ENCODE results near the gene SF3A1.

SF3A1 gene

DNA sequence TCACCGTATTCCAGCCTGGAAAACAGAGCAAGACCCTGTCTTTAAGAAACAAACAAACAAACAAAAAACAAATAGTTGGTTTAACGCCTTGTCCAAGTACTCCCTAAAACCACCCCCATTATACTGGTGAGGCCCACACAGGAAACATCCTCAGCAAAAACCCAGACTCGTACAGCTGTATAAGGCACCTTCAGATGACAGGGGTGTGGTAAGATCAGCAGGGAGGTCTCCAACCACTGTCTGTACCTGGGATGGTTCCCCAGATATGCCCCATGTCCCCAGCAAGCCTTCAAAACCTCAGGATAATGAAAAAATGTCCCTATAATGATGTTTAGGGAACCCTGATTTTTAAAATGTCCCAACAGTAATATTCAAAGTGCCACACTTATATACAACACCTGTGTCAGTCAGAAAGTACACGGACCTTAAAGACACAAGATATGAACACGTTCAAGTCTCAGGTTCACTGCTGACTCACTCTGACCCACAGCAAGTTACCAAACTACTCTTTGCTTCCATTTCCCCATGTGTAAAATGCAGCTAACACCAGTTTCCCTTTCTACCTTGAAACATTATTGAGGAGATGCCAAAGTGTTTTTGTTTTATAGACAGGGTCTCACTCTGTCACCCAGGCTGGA is 9.3 kb downstream of the SF3A1 start:
- H3K79me2 ChIP-seq (ENCODE audit: low read length) = peaks cover 55% of the 10 kb centered on the region
- no peak overlapping the region for H2AFZ ChIP-seq (ENCODE audit: low read depth, low read length)

DNA sequence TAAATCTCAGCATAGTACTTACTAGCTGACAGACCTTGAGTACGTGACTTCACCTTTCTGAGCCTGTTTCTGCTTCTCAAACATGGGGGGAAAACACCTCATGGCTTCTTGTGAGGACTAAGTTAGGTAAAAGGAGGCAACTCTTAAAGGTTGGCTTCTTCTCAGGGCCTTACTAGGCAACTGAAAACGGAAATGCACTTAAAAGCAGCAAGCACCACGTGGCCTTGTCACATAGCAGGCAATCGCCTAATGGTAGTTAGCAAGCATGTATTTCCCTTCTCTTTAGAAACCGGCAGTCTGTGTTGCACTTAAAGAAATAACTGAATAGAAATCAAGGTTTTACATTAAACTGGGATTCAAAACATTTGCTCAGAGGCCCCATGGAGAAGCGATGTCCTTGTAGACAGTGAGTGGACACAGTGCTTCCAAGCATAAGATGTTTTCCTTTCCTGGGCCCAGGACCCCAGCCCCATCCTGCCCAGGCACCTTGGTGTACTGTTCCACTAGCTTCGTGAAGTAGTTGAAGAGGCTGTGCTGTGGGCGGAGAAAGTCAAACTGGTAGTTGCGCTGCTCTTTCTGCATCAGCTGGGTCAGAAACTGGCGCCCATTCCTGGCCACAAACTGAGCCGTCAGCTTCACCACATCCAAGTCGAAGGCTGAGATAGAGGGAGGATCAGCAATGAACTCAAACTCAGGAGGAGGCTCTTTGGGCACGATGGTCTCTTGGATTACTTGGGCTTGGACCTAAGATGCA is 12.1 kb downstream of the SF3A1 start:
- H3K4me3 ChIP-seq (ENCODE audit: low read length) = no peak overlapping the region
- peaks cover 20% of the 10 kb centered on the region for H4K20me1 ChIP-seq (ENCODE audit: insufficient read depth, low read length)
- TF ChIP-seq, protein P1, sequence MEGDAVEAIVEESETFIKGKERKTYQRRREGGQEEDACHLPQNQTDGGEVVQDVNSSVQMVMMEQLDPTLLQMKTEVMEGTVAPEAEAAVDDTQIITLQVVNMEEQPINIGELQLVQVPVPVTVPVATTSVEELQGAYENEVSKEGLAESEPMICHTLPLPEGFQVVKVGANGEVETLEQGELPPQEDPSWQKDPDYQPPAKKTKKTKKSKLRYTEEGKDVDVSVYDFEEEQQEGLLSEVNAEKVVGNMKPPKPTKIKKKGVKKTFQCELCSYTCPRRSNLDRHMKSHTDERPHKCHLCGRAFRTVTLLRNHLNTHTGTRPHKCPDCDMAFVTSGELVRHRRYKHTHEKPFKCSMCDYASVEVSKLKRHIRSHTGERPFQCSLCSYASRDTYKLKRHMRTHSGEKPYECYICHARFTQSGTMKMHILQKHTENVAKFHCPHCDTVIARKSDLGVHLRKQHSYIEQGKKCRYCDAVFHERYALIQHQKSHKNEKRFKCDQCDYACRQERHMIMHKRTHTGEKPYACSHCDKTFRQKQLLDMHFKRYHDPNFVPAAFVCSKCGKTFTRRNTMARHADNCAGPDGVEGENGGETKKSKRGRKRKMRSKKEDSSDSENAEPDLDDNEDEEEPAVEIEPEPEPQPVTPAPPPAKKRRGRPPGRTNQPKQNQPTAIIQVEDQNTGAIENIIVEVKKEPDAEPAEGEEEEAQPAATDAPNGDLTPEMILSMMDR (IDR thresholded peaks at IDR 0.05; ENCODE audit: low read depth, low read length) = no peak
- no peak for TF ChIP-seq EZH2phosphoT487 (IDR thresholded peaks at IDR 0.05; ENCODE audit: low read depth)
- H3K27me3 ChIP-seq (ENCODE audit: low read depth, low read length) = no peaks in the 10 kb centered on the region
- H2AFZ ChIP-seq (ENCODE audit: low read depth, low read length) = no peak overlapping the region
- H3K79me2 ChIP-seq (ENCODE audit: low read length) = peaks cover 28% of the 10 kb centered on the region
- H3K36me3 ChIP-seq (replicated peaks; ENCODE audit: low read depth, low read length) = peaks cover 89% of the 10 kb centered on the region
- H3K27ac ChIP-seq (ENCODE audit: low read length) = no peak overlapping the region
- H3K9ac ChIP-seq (ENCODE audit: low read length) = no peak overlapping the region
- H3K9me3 ChIP-seq (ENCODE audit: insufficient read depth, low read length) = no peaks in the 10 kb centered on the region
- H3K4me2 ChIP-seq (ENCODE audit: low read length) = no peak overlapping the region
- peaks cover 11% of the 10 kb centered on the region for H3K4me1 ChIP-seq (ENCODE audit: low read length)

More for the DNA sequence above, 9.3 kb downstream of the SF3A1 start:
- Histone ChIP-seq H3K27me3 (ENCODE audit: low read depth, low read length) (no peaks in the 10 kb centered on the region), H4K20me1 (ENCODE audit: insufficient read depth, low read length) (peaks cover 20% of the 10 kb centered on the region), H3K9ac (ENCODE audit: low read length) (no peak overlapping the region), H3K4me1 (ENCODE audit: low read length) (peaks cover 11% of the 10 kb centered on the region), H3K36me3 (replicated peaks; ENCODE audit: low read depth, low read length) (peaks cover 86% of the 10 kb centered on the region), H3K27ac (ENCODE audit: low read length) (no peak overlapping the region), H3K9me3 (ENCODE audit: insufficient read depth, low read length) (no peaks in the 10 kb centered on the region), H3K4me2 (ENCODE audit: low read length) (no peak overlapping the region), H3K4me3 (ENCODE audit: low read length) (no peak overlapping the region)
- TF ChIP-seq, protein P1 (IDR thresholded peaks at IDR 0.05; ENCODE audit: low read depth, low read length) = no peak
- TF ChIP-seq EZH2phosphoT487 (IDR thresholded peaks at IDR 0.05; ENCODE audit: low read depth) = no peak

DNA sequence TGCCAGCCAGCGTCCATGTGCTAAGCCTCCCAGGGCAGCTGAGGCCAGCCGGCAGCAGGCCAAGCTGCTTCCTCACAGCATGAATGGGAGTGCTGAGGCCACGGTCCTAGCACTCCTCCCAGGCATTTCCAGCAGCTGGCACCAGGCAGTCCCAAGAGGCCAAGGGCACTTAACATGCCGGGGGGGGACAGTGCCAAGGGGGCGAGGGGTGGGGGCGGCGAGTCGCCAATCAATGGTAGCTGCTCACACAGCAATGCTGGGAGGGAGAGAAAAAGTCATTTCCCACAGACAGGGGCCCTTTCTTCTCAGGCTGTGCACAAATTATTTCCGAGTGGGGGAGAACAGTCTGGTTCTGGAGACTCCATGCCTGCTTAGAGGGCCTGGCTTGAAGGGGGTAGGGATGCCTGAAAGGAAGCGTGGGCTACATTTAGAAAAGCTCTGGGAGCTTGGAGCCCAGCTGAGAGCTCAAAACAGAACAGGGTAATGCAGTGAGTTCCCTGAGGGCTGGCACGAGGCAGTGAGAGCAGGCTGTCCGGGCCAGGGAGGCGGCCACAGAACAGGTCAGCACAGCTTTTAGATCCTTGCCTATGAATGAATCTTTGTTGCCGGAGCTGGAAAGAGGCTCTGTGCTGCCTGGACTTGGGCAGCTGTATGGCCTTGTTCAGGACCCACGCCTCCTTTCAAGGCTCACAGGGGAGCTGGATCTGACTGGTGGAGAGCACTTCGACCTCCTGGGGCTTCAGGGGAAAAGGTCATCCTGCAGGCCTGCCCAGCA is 15.6 kb downstream of the SF3A1 start:
- Histone ChIP-seq H4K20me1 (ENCODE audit: insufficient read depth, low read length) (peaks cover under 1% of the 10 kb centered on the region; the same call in 1 of the 2 replicates), H3K27ac (ENCODE audit: low read length) (no peak overlapping the region), H3K36me3 (replicated peaks; ENCODE audit: low read depth, low read length) (peaks cover 95% of the 10 kb centered on the region)

More for the DNA sequence above, 15.6 kb downstream of the SF3A1 start:
- Histone ChIP-seq H3K9me3 (ENCODE audit: insufficient read depth, low read length) (no peaks in the 10 kb centered on the region), H2AFZ (ENCODE audit: low read depth, low read length) (no peak overlapping the region), H3K4me2 (ENCODE audit: low read length) (no peak overlapping the region), H3K79me2 (ENCODE audit: low read length) (no peaks in the 10 kb centered on the region), H3K9ac (ENCODE audit: low read length) (no peak overlapping the region), H3K4me1 (ENCODE audit: low read length) (no peaks in the 10 kb centered on the region), H3K4me3 (ENCODE audit: low read length) (no peak overlapping the region), H3K27me3 (ENCODE audit: low read depth, low read length) (no peaks in the 10 kb centered on the region)
- TF ChIP-seq, protein P1 (IDR thresholded peaks at IDR 0.05; ENCODE audit: low read depth, low read length) = no peak
- no peak for TF ChIP-seq EZH2phosphoT487 (IDR thresholded peaks at IDR 0.05; ENCODE audit: low read depth)

All from OCI-LY3 (cell line).